OCI-LY3 (cell line): ENCODE results near the gene IPO11.

Experiments used
- H2AFZ ChIP-seq: fragments of 200-600, 300-600 bp; shearing (Covaris generic); 2 replicates; pipeline ENCODE4 v1.6.0; 2014; ENCODE audit warnings: antibody characterized with exemption, low read depth, low read length
- H3K27ac ChIP-seq: fragments of 200-600, 300-600 bp; sonication (generic); 2 replicates; pipeline ENCODE4 v1.5.1; 2014; ENCODE audit warnings: mild to moderate bottlenecking, low read length, moderate library complexity, mixed read lengths
- H3K27me3 ChIP-seq: fragments of 200-600, 300-600 bp; sonication (generic); 2 replicates; pipeline ENCODE4 v1.6.1; 2014; ENCODE audit warnings: low read depth, low read length, mixed read lengths
- H3K36me3 ChIP-seq: fragments of 200-600, 300-600 bp; sonication (generic); replicated peaks from 2 replicates; pipeline ENCODE3; 2014; ENCODE audit warnings: low read depth, low read length, mixed read lengths
- H3K4me1 ChIP-seq: fragments of 300-600, 200-600 bp; sonication (generic); 2 replicates; pipeline ENCODE4 v1.6.1; 2014; ENCODE audit warnings: low read length, mixed read lengths
- H3K4me2 ChIP-seq: fragments of 200-600, 300-600 bp; sonication (generic); 2 replicates; pipeline ENCODE4 v1.6.1; 2014; ENCODE audit warnings: low read length, mixed read lengths
- H3K4me3 ChIP-seq: fragments of 300-600, 200-600 bp; sonication (generic); 2 replicates; pipeline ENCODE4 v1.5.1; 2014; ENCODE audit warnings: antibody characterized with exemption, mild to moderate bottlenecking, low read length, moderate library complexity
- H3K79me2 ChIP-seq: fragments of 300-600, 200-600 bp; shearing (Covaris generic); 2 replicates; pipeline ENCODE4 v1.6.1; 2014; ENCODE audit warnings: mild to moderate bottlenecking, low read length, mixed read lengths
- H3K9ac ChIP-seq: fragments of 300-600, 200-600 bp; shearing (Covaris generic); 2 replicates; pipeline ENCODE4 v1.6.0; 2014; ENCODE audit warnings: mild to moderate bottlenecking, low read length, moderate library complexity
- H3K9me3 ChIP-seq: fragments of 200-600, 300-600 bp; shearing (Covaris generic); 2 replicates; pipeline ENCODE4 v1.6.1; 2014; ENCODE audit warnings: low read length, mixed read lengths; ENCODE audit not compliant: insufficient read depth
- H4K20me1 ChIP-seq: fragments of 200-600, 300-600 bp; sonication (generic); 2 replicates; pipeline ENCODE4 v1.6.1; 2016; ENCODE audit warnings: low read length, mixed read lengths; ENCODE audit not compliant: insufficient read depth
- EZH2phosphoT487 ChIP-seq: fragments of 200-600 bp; shearing (Covaris generic); IDR thresholded peaks from 2 replicates; pipeline ENCODE4 v1.6.1; 2018; ENCODE audit warnings: antibody characterized with exemption, mixed run types, low read depth
- TF ChIP-seq, protein P1 (sequence below): fragments of 200-600, 300-600 bp; sonication (generic); IDR thresholded peaks from 2 replicates; pipeline ENCODE4 v1.5.1; 2014; ENCODE audit warnings: antibody characterized with exemption, low read length, low read depth

IPO11 gene

DNA sequence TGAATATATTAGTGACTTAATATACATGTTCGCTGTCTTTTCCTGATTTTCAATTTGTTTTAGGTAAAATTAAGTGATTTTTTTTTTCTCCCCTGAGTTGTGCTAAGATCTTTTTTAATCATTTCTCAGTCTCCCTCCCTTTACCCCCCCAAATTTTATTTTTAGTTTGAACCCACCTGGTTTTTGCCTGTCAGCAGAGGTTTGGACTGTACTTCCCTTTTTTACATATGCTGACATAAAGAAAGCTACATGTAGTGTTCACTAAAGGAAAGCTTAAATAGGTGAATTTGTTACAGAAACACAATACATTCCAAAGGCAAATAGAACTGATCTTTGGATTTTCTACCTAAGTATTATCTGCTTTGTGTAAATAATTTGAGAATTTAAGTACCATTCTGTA, 82.2 kb downstream of the IPO11 start:
- Histone ChIP-seq H4K20me1 (no peaks in the 10 kb centered on the region), H3K79me2 (no peaks in the 10 kb centered on the region), H3K27me3 (no peaks in the 10 kb centered on the region), H3K27ac (no peak overlapping the region), H3K9ac (no peak overlapping the region), H3K9me3 (no peaks in the 10 kb centered on the region), H3K36me3 (no peaks in the 10 kb centered on the region), H3K4me3 (no peak overlapping the region), H2AFZ (no peak overlapping the region), H3K4me2 (no peak overlapping the region), H3K4me1 (peaks cover 7% of the 10 kb centered on the region)
- no peak for TF ChIP-seq EZH2phosphoT487
- TF ChIP-seq, protein P1, sequence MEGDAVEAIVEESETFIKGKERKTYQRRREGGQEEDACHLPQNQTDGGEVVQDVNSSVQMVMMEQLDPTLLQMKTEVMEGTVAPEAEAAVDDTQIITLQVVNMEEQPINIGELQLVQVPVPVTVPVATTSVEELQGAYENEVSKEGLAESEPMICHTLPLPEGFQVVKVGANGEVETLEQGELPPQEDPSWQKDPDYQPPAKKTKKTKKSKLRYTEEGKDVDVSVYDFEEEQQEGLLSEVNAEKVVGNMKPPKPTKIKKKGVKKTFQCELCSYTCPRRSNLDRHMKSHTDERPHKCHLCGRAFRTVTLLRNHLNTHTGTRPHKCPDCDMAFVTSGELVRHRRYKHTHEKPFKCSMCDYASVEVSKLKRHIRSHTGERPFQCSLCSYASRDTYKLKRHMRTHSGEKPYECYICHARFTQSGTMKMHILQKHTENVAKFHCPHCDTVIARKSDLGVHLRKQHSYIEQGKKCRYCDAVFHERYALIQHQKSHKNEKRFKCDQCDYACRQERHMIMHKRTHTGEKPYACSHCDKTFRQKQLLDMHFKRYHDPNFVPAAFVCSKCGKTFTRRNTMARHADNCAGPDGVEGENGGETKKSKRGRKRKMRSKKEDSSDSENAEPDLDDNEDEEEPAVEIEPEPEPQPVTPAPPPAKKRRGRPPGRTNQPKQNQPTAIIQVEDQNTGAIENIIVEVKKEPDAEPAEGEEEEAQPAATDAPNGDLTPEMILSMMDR = no peak

DNA sequence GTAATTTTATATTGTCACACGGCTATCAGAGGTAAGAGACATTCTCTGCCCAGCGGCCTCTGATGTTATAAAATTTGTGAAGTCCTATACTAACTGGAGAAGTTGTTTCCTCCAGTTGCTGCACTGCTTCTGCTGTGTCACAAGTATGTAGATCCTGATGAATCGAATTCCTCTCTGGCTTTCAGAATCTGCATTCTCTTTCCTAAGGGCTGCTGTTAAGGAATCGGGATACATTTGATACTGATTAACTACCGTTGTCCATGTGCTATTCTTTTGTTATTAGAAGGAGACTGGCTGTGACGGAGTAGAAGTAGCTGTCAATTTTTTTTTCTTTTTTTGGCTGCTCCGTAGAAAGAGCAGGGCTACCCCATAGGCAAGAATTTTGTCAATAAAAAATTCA, 84.3 kb downstream of the IPO11 start:
- no peak overlapping the region for H3K9ac ChIP-seq
- H3K79me2 ChIP-seq = no peaks in the 10 kb centered on the region
- TF ChIP-seq, protein P1 = no peak
- no peak for TF ChIP-seq EZH2phosphoT487
- H3K36me3 ChIP-seq = no peaks in the 10 kb centered on the region
- no peak overlapping the region for H3K4me2 ChIP-seq
- H3K4me3 ChIP-seq = no peak overlapping the region
- no peak overlapping the region for H3K27ac ChIP-seq
- H3K4me1 ChIP-seq = peaks cover 7% of the 10 kb centered on the region
- no peaks in the 10 kb centered on the region for H3K9me3 ChIP-seq
- no peaks in the 10 kb centered on the region for H3K27me3 ChIP-seq
- H4K20me1 ChIP-seq = no peaks in the 10 kb centered on the region
- H2AFZ ChIP-seq = no peak overlapping the region

DNA sequence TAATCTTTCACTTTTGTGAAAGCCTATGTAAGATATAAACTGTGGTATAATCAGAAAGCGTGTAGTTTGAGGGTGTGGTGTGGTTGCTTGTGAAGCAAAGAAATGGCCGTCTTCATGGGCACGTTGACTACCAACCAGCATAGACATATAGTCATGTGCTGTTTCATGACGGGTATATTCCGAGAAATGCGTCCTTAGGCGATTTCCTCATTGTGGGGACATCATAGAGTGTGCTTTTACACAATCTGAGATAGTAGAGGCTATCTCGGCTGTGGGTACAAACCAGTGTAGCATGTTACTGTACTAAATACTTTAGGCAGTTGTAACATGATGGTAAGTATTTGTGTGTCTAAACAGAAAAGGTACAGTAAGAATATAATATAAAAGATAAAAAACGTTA, 86.4 kb downstream of the IPO11 start:
- Histone ChIP-seq H3K36me3 (no peaks in the 10 kb centered on the region), H3K79me2 (no peaks in the 10 kb centered on the region)

DNA sequence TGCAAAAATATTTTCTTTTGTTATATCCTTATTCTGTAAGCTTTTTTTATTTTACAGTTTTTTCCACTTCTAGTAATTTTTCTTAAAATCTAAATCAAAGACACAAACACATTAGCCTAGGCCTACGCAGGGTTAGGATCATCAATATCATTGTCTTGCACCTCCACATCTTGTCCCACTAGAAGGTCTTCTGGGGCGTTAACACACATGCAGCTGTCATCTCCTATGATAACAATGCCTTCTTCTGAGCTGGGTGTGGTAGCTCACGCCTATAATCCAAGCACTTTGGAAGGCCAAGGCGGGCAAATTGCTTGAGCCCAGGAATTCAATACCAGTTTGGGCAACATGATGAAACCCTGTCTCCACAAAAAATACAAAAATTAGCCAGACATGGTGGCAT, 87.2 kb downstream of the IPO11 start:
- H3K9ac ChIP-seq = no peak overlapping the region
- no peak overlapping the region for H2AFZ ChIP-seq
- no peaks in the 10 kb centered on the region for H3K79me2 ChIP-seq
- H3K4me1 ChIP-seq = peaks cover 6% of the 10 kb centered on the region
- no peaks in the 10 kb centered on the region for H4K20me1 ChIP-seq
- H3K4me2 ChIP-seq = no peak overlapping the region
- no peaks in the 10 kb centered on the region for H3K9me3 ChIP-seq
- no peak overlapping the region for H3K27ac ChIP-seq
- H3K27me3 ChIP-seq = no peaks in the 10 kb centered on the region
- no peak overlapping the region for H3K4me3 ChIP-seq
- TF ChIP-seq, protein P1 = no peak
- no peak for TF ChIP-seq EZH2phosphoT487
- H3K36me3 ChIP-seq = no peaks in the 10 kb centered on the region

More for the DNA sequence above, 86.4 kb downstream of the IPO11 start:
- H3K27me3 ChIP-seq = no peaks in the 10 kb centered on the region
- no peak overlapping the region for H3K27ac ChIP-seq
- peaks cover 11% of the 10 kb centered on the region for H3K4me1 ChIP-seq
- no peaks in the 10 kb centered on the region for H3K9me3 ChIP-seq
- no peak overlapping the region for H2AFZ ChIP-seq
- no peak overlapping the region for H3K4me3 ChIP-seq
- no peak overlapping the region for H3K9ac ChIP-seq
- no peak for TF ChIP-seq EZH2phosphoT487
- TF ChIP-seq, protein P1 = no peak
- H3K4me2 ChIP-seq = no peak overlapping the region
- H4K20me1 ChIP-seq = no peaks in the 10 kb centered on the region
